ENCODE data around the gene KLHL5. TPM values are rescaled to one million over a fixed set of nuclear protein-coding genes. Genes with fewer than 3 reads are reported as not detected.

Gene KLHL5
- total RNA-seq, 1 experiment from 2014 or later, result 84.8 TPM

- H4K20me1 ChIP-seq (ENCODE audit: low read length), result no peaks in the 10 kb centered on the region
- H3K27me3 ChIP-seq (ENCODE audit: low read length), result no peaks in the 10 kb centered on the region
- H3K4me2 ChIP-seq (ENCODE audit: low read length), result no peak overlapping the region
- BruUV-seq (replicated peaks), result no TSS peak
- H3K4me3 ChIP-seq (ENCODE audit: low read length), result no peak overlapping the region
- H3F3A ChIP-seq (ENCODE audit: low read length, unreplicated experiment), result no peaks in the 10 kb centered on the region
- POLR2A ChIA-PET (ENCODE audit: unreplicated experiment), result no interaction called here
- intact Hi-C loops (cut with micrococcal nuclease), result no loop called here
- H3K36me3 ChIP-seq (ENCODE audit: low read depth, low read length), result peaks cover 6% of the 10 kb centered on the region
- H3K27ac ChIP-seq (ENCODE audit: low read length), result no peak overlapping the region
- ATAC-seq (no peak), DNase-seq (no peak)
- no peaks in the 10 kb centered on the region for H3K79me2 ChIP-seq (ENCODE audit: low read length)
- no peaks in the 10 kb centered on the region for H3K9me2 ChIP-seq (replicated peaks; ENCODE audit: low read length)
- no peak overlapping the region for H3K9ac ChIP-seq (ENCODE audit: low read length)
- no peaks in the 10 kb centered on the region for H3K9me3 ChIP-seq (ENCODE audit: low read length)
- no peaks in the 10 kb centered on the region for H3K4me1 ChIP-seq (ENCODE audit: insufficient read depth, low read length)
- TF ChIP-seq EZH2 (IDR thresholded peaks at IDR 0.05; ENCODE audit: low read length, unreplicated experiment) (no peak), CTCF (conservative IDR thresholded peaks at IDR 0.05; ENCODE audit: low read depth, low read length) (no peak), EZH2phosphoT487 (IDR thresholded peaks at IDR 0.05; ENCODE audit: borderline replicate concordance, low read length) (no peak)
- H2AFZ ChIP-seq (ENCODE audit: low read length), result no peak overlapping the region
- CTCF ChIA-PET, result no interaction called here
Observed at GRCh38 chr4:39126256-39127095, 64.4 kb downstream of the KLHL5 start.

GRCh38 chr4:39133623-39134022 lies 71.6 kb downstream of the KLHL5 start:
- TF ChIP-seq EZH2 (IDR thresholded peaks at IDR 0.05; ENCODE audit: low read length, unreplicated experiment) (no peak), CTCF (conservative IDR thresholded peaks at IDR 0.05; ENCODE audit: low read depth, low read length) (no peak), EZH2phosphoT487 (IDR thresholded peaks at IDR 0.05; ENCODE audit: borderline replicate concordance, low read length) (no peak)
- Histone ChIP-seq H3K27ac (ENCODE audit: low read length) (no peak overlapping the region), H3K9me3 (ENCODE audit: low read length) (no peaks in the 10 kb centered on the region), H4K20me1 (ENCODE audit: low read length) (no peaks in the 10 kb centered on the region), H2AFZ (ENCODE audit: low read length) (no peak overlapping the region), H3K4me1 (ENCODE audit: insufficient read depth, low read length) (peaks cover 7% of the 10 kb centered on the region), H3F3A (ENCODE audit: low read length, unreplicated experiment) (no peaks in the 10 kb centered on the region), H3K9ac (ENCODE audit: low read length) (no peak overlapping the region), H3K27me3 (ENCODE audit: low read length) (no peaks in the 10 kb centered on the region), H3K36me3 (ENCODE audit: low read depth, low read length) (no peaks in the 10 kb centered on the region; the same call in 1 of the 2 replicates), H3K4me2 (ENCODE audit: low read length) (no peak overlapping the region), H3K79me2 (ENCODE audit: low read length) (no peaks in the 10 kb centered on the region), H3K4me3 (ENCODE audit: low read length) (no peak overlapping the region), H3K9me2 (replicated peaks; ENCODE audit: low read length) (no peaks in the 10 kb centered on the region)
- DNase-seq, result no peak
- ChIA-PET POLR2A (ENCODE audit: unreplicated experiment) (interaction anchor here (0.6 kb wide), 1 partner anchor 180 kb away, joined by 4 read pairs; no protein-coding TSS in a partner anchor), CTCF (interaction anchor here (2.0 kb wide), 1 partner anchor 231 kb away, joined by 18 read pairs; no protein-coding TSS in a partner anchor)
- intact Hi-C loops (cut with micrococcal nuclease), result loop anchor here (2.0 kb wide), 1 partner anchor 87 kb away; no protein-coding TSS in a partner anchor
- no TSS peak for BruUV-seq (replicated peaks)
- no peak for ATAC-seq

All from PC-3 (cell line).